Mammary epithelial cell (primary cell): ENCODE data around the gene APBA3.

Experiments
- EZH2 ChIP-seq: IDR thresholded peaks from 2 replicates; pipeline ENCODE4 v1.6.1; 2012; ENCODE audit warnings: low read length, inconsistent platforms, borderline replicate concordance
- TF ChIP-seq, protein P1 (sequence below), 2 donors: IDR thresholded peaks in 1 of 2; conservative IDR thresholded peaks in 1 of 2; 2 replicates each; pipeline ENCODE4 v1.5.1; 2011 to 2012; ENCODE audit warnings: inconsistent platforms in 2 of 2, low read length in 2 of 2, mild to moderate bottlenecking in 2 of 2, control low read depth in 1 of 2, low read depth in 1 of 2; ENCODE audit not compliant: insufficient read depth in 1 of 2; ENCODE audit errors: extremely low read depth in 1 of 2

DNA sequence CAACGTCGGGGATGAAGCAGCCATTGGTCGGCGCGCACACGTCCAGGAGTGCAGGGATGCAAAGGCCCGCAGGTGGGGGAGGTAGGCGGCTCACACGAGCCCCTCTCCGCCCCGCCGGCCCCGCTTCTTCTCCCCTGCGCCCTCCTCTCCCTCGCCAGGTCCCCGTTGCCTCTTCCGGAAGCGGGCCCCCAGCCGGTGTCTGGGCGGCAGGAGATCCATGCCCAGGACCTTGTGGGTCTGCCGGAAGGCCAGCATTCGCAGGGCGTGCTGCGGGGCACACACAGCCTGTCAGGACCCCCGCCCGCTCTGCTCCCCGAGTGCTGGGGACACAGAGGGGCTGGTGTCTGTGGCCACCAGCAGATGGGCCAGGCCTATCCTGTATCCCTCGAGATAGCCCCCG is 44.4 kb upstream of the APBA3 start:
- TF ChIP-seq, protein P1, sequence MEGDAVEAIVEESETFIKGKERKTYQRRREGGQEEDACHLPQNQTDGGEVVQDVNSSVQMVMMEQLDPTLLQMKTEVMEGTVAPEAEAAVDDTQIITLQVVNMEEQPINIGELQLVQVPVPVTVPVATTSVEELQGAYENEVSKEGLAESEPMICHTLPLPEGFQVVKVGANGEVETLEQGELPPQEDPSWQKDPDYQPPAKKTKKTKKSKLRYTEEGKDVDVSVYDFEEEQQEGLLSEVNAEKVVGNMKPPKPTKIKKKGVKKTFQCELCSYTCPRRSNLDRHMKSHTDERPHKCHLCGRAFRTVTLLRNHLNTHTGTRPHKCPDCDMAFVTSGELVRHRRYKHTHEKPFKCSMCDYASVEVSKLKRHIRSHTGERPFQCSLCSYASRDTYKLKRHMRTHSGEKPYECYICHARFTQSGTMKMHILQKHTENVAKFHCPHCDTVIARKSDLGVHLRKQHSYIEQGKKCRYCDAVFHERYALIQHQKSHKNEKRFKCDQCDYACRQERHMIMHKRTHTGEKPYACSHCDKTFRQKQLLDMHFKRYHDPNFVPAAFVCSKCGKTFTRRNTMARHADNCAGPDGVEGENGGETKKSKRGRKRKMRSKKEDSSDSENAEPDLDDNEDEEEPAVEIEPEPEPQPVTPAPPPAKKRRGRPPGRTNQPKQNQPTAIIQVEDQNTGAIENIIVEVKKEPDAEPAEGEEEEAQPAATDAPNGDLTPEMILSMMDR (conservative IDR thresholded peaks at IDR 0.05 in 1 of 2, IDR thresholded peaks at IDR 0.05 in 1 of 2; ENCODE audit: extremely low read depth in 1 of 2, insufficient read depth in 1 of 2, low read depth in 1 of 2, low read length in 2 of 2): no peak
- no peak for TF ChIP-seq EZH2
